H9 (cell line): Measurements from ENCODE around the gene IKZF1. TPM values are rescaled to one million over a fixed set of nuclear protein-coding genes. Genes with fewer than 3 reads are reported as not detected.

Experiments used
- DNase-seq: peaks from one replicate; pipeline ENCODE4 v3.0.0-alpha.2; 2017
- H2AFZ ChIP-seq: one replicate; pipeline ENCODE4 v1.6.1; 2013; ENCODE audit warnings: mild to moderate bottlenecking, low read length, control low read depth, moderate library complexity
- H2AK5ac ChIP-seq: 2 replicates; pipeline ENCODE4 v1.6.1; 2013; ENCODE audit warnings: low read length, control low read depth, mixed read lengths; ENCODE audit not compliant: insufficient read length
- H2BK120ac ChIP-seq: one replicate; pipeline ENCODE4 v1.6.1; 2013; ENCODE audit warnings: low read depth, mild to moderate bottlenecking, low read length, control low read depth, inconsistent platforms; ENCODE audit not compliant: poor library complexity, severe bottlenecking
- H2BK12ac ChIP-seq: 2 replicates; pipeline ENCODE4 v1.6.1; 2013; ENCODE audit warnings: low read length, control low read depth, mixed read lengths, low read depth; ENCODE audit not compliant: insufficient read length
- H2BK15ac ChIP-seq: 2 replicates; pipeline ENCODE4 v1.6.1; 2013; ENCODE audit warnings: low read depth, low read length, control low read depth
- H2BK20ac ChIP-seq: one replicate; pipeline ENCODE4 v1.6.1; 2013; ENCODE audit warnings: low read depth, mild to moderate bottlenecking, low read length, control low read depth, inconsistent platforms; ENCODE audit not compliant: poor library complexity, severe bottlenecking
- H2BK5ac ChIP-seq: 2 replicates; pipeline ENCODE4 v1.6.1; 2013; ENCODE audit warnings: low read length, control low read depth, mixed read lengths; ENCODE audit not compliant: insufficient read length
- H3K14ac ChIP-seq: 2 replicates; pipeline ENCODE4 v1.6.1; 2013; ENCODE audit warnings: low read length, control low read depth; ENCODE audit not compliant: insufficient read depth
- H3K18ac ChIP-seq: 2 replicates; pipeline ENCODE4 v1.6.1; 2013; ENCODE audit warnings: low read depth, mild to moderate bottlenecking, mixed read lengths, low read length, control low read depth; ENCODE audit not compliant: insufficient read length
- H3K23ac ChIP-seq: 2 replicates; pipeline ENCODE4 v1.6.1; 2013; ENCODE audit warnings: low read length, control low read depth, mixed read lengths, low read depth; ENCODE audit not compliant: insufficient read length
- H3K23me2 ChIP-seq: 2 replicates; pipeline ENCODE4 v1.6.1; 2013; ENCODE audit warnings: low read depth, mild to moderate bottlenecking, mixed read lengths, low read length, control low read depth; ENCODE audit not compliant: insufficient read length, poor library complexity, severe bottlenecking
- H3K27ac ChIP-seq: 2 replicates; pipeline ENCODE4 v1.5.1; 2013; ENCODE audit warnings: low read length, control low read depth, mixed read lengths, low read depth; ENCODE audit not compliant: insufficient read length
- H3K27me3 ChIP-seq: 2 replicates; pipeline ENCODE4 v1.6.1; 2013; ENCODE audit warnings: low read length, control low read depth, inconsistent platforms; ENCODE audit not compliant: insufficient read depth
- H3K4ac ChIP-seq: 2 replicates; pipeline ENCODE4 v1.6.1; 2013; ENCODE audit warnings: low read depth, mild to moderate bottlenecking, control low read depth, inconsistent platforms, low read length, moderate library complexity
- H3K4me1 ChIP-seq: 2 replicates; pipeline ENCODE4 v1.6.1; 2013; ENCODE audit warnings: low read length, control low read depth, inconsistent platforms; ENCODE audit not compliant: insufficient read depth
- H3K4me2 ChIP-seq: 2 replicates; pipeline ENCODE4 v1.6.1; 2013; ENCODE audit warnings: low read length, control low read depth, mixed read lengths; ENCODE audit not compliant: insufficient read length, insufficient read depth
- H3K56ac ChIP-seq: 2 replicates; pipeline ENCODE4 v1.6.1; 2013; ENCODE audit warnings: low read depth, mild to moderate bottlenecking, mixed read lengths, low read length, control low read depth; ENCODE audit not compliant: insufficient read length
- H3K79me1 ChIP-seq: 2 replicates; pipeline ENCODE4 v1.6.1; 2013; ENCODE audit warnings: low read depth, mild to moderate bottlenecking, moderate library complexity, low read length, control low read depth, inconsistent platforms; ENCODE audit not compliant: insufficient read depth, poor library complexity, severe bottlenecking
- H3K79me2 ChIP-seq: 2 replicates; pipeline ENCODE4 v1.6.1; 2013; ENCODE audit warnings: low read length, control low read depth, inconsistent platforms; ENCODE audit not compliant: insufficient read depth
- H3K9ac ChIP-seq: 2 replicates; pipeline ENCODE4 v1.6.1; 2013; ENCODE audit warnings: low read length, control low read depth, mixed read lengths; ENCODE audit not compliant: insufficient read length; ENCODE audit errors: extremely low read depth
- H3K9me3 ChIP-seq: one replicate; pipeline ENCODE4 v1.6.1; 2013; ENCODE audit warnings: low read depth, low read length, inconsistent platforms; ENCODE audit not compliant: control insufficient read depth
- H3T11ph ChIP-seq: one replicate; pipeline ENCODE4 v1.6.1; 2013; ENCODE audit warnings: mild to moderate bottlenecking, low read length, control low read depth, inconsistent platforms
- H4K20me1 ChIP-seq: one replicate; pipeline ENCODE4 v1.6.1; 2013; ENCODE audit not compliant: control insufficient read depth, insufficient read length, insufficient read depth
- H4K5ac ChIP-seq: 2 replicates; pipeline ENCODE4 v1.6.1; 2013; ENCODE audit warnings: low read depth, mild to moderate bottlenecking, mixed read lengths, low read length, control low read depth; ENCODE audit not compliant: insufficient read length
- H4K8ac ChIP-seq: replicated peaks from 2 replicates; pipeline ENCODE4 v1.6.1; 2013; ENCODE audit warnings: low read length, control low read depth, mixed read lengths, low read depth; ENCODE audit not compliant: insufficient read length
- H4K91ac ChIP-seq: 2 replicates; pipeline ENCODE4 v1.6.1; 2013; ENCODE audit warnings: low read depth, mild to moderate bottlenecking, moderate library complexity, mixed read lengths, low read length, control low read depth; ENCODE audit not compliant: insufficient read length
- H3K27ac Mint-ChIP-seq, 3 experiments: 2 replicates in 2 of 3; 3 replicates in 1 of 3; pipeline ENCODE4 v1.8.0; 2020 to 2021; ENCODE audit warnings: mixed read lengths in 3 of 3, mild to moderate bottlenecking in 1 of 3, moderate library complexity in 1 of 3
- H3K27me3 Mint-ChIP-seq: 2 replicates; pipeline ENCODE4 v1.8.0; 2021; ENCODE audit warnings: low read depth, mild to moderate bottlenecking, moderate library complexity, mixed read lengths
- H3K36me3 Mint-ChIP-seq, 3 experiments: 2 replicates in 2 of 3; 3 replicates in 1 of 3; pipeline ENCODE4 v1.8.0; 2020 to 2021; ENCODE audit warnings: low read depth in 3 of 3, mixed read lengths in 3 of 3; ENCODE audit not compliant: insufficient read depth in 1 of 3
- H3K4me1 Mint-ChIP-seq, 2 experiments: 2 replicates each; pipeline ENCODE4 v1.8.0; 2020; ENCODE audit warnings: mixed read lengths in 2 of 2
- H3K4me3 Mint-ChIP-seq, 2 experiments: 2 replicates in 1 of 2; 3 replicates in 1 of 2; pipeline ENCODE4 v1.8.0; 2020 to 2021; ENCODE audit warnings: mild to moderate bottlenecking in 2 of 2, mixed read lengths in 2 of 2, moderate library complexity in 1 of 2
- H3K9me3 Mint-ChIP-seq, 2 experiments: 2 replicates in 1 of 2; 3 replicates in 1 of 2; pipeline ENCODE4 v1.8.0; 2020; ENCODE audit warnings: mild to moderate bottlenecking in 2 of 2, mixed read lengths in 2 of 2, moderate library complexity in 1 of 2
- WGBS: extraction: QIAGEN DNeasy Blood & Tissue Kit; methylation state at CpG from one replicate; pipeline ENCODE4 v1.1.7; 2013; ENCODE audit warnings: missing lambda C conversion rate, low lambda C conversion rate, mixed read lengths; ENCODE audit not compliant: insufficient read length; ENCODE audit errors: extremely low coverage; 5-methylcytosine and 5-hydroxymethylcytosine counted together
- total RNA-seq: library from RNA; stranded (reverse); gene quantifications from 2 replicates; pipeline ENCODE4 v1.2.1, GENCODE V29; 2021
- TF ChIP-seq, protein P1 (sequence below): fragments of 200-600 bp; sonication (generic); conservative IDR thresholded peaks from 3 replicates; pipeline ENCODE4 v1.8.0; 2021; ENCODE audit warnings: antibody characterized with exemption, mild to moderate bottlenecking

IKZF1 gene
- total RNA-seq, 1 experiment from 2014 or later = 0.98 TPM

DNA sequence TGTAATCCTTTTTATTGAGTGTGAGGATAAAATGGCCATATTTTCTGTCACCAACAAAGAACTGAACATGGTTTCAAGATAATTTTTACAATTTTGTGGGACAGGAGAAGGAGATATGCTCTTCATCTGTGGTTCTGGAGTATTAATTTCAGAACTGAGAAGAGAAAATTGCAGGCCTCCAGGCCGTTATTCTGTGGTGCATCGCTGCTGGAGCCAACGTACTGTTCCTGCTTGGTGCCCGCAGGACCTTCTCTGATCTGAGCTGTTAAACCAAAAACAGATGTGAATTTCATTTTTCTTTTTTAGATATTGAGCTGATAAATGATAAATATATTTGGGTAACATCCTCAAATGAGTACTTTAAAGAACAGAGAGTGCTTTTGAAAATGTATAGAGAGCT is 63.9 kb downstream of the IKZF1 start:
- H3K23me2 ChIP-seq = no peaks in the 10 kb centered on the region
- DNase-seq = no peak
- no peak overlapping the region for H3K18ac ChIP-seq
- no peak overlapping the region for H3K9ac ChIP-seq
- no peak overlapping the region for H3K14ac ChIP-seq
- Mint-ChIP-seq H3K4me1 (no peaks in the 10 kb centered on the region), H3K36me3 (no peaks in the 10 kb centered on the region), H3K27me3 (no peaks in the 10 kb centered on the region), H3K4me3 (no peak overlapping the region), H3K9me3 (no peaks in the 10 kb centered on the region), H3K27ac (no peak overlapping the region)
- no peak overlapping the region for H3K4me2 ChIP-seq
- no peak overlapping the region for H2BK5ac ChIP-seq
- H4K20me1 ChIP-seq = no peaks in the 10 kb centered on the region
- H2BK120ac ChIP-seq = no peak overlapping the region
- no peak overlapping the region for H4K8ac ChIP-seq
- no peak overlapping the region for H3K27ac ChIP-seq
- no peak overlapping the region for H3T11ph ChIP-seq
- H3K79me2 ChIP-seq = no peaks in the 10 kb centered on the region
- no peak overlapping the region for H3K56ac ChIP-seq
- H4K5ac ChIP-seq = no peak overlapping the region
- H3K4ac ChIP-seq = no peak overlapping the region
- H4K91ac ChIP-seq = no peak overlapping the region
- no peak overlapping the region for H2AFZ ChIP-seq
- no peaks in the 10 kb centered on the region for H3K27me3 ChIP-seq
- H2AK5ac ChIP-seq = no peak overlapping the region
- no peaks in the 10 kb centered on the region for H3K9me3 ChIP-seq
- TF ChIP-seq, protein P1, sequence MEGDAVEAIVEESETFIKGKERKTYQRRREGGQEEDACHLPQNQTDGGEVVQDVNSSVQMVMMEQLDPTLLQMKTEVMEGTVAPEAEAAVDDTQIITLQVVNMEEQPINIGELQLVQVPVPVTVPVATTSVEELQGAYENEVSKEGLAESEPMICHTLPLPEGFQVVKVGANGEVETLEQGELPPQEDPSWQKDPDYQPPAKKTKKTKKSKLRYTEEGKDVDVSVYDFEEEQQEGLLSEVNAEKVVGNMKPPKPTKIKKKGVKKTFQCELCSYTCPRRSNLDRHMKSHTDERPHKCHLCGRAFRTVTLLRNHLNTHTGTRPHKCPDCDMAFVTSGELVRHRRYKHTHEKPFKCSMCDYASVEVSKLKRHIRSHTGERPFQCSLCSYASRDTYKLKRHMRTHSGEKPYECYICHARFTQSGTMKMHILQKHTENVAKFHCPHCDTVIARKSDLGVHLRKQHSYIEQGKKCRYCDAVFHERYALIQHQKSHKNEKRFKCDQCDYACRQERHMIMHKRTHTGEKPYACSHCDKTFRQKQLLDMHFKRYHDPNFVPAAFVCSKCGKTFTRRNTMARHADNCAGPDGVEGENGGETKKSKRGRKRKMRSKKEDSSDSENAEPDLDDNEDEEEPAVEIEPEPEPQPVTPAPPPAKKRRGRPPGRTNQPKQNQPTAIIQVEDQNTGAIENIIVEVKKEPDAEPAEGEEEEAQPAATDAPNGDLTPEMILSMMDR = no peak
- H2BK15ac ChIP-seq = no peak overlapping the region
- H3K4me1 ChIP-seq = no peaks in the 10 kb centered on the region
- H3K23ac ChIP-seq = no peak overlapping the region
- no peak overlapping the region for H2BK20ac ChIP-seq
- WGBS = no CpG with 5 or more reads among the region's 4 CpGs
- no peaks in the 10 kb centered on the region for H3K79me1 ChIP-seq
- H2BK12ac ChIP-seq = no peak overlapping the region
